H1 (cell line): ENCODE data around the gene SYT10. TPM values are rescaled to one million over a fixed set of nuclear protein-coding genes. Genes with fewer than 3 reads are reported as not detected.

Experiments used
- CTCF ChIA-PET: fragments of 300-600 bp; sonication (Branson Sonifier 250); formaldehyde crosslinking; loops from one replicate; lab custom pipeline; 2021; ENCODE audit not compliant: partially characterized antibody; lab: Charles Lee
- POLR2A ChIA-PET: fragments of 300-600 bp; sonication (Branson Sonifier 250); formaldehyde crosslinking; loops from one replicate; lab custom pipeline; 2021; ENCODE audit warnings: inconsistent platforms; ENCODE audit not compliant: partially characterized antibody; lab: Charles Lee
- DNase-seq, 2 experiments: peaks; one replicate each; pipeline versions ENCODE4 v3.0.0 to v3.0.0-alpha.2; 2010 to 2022; ENCODE audit warnings: low spot score in 2 of 2, low read depth in 1 of 2, mixed read lengths in 1 of 2
- FAIRE-seq: peaks from 2 replicates; lab custom pipeline; 2011; peaks lifted over from hg19 to GRCh38; lab: Jason Lieb, UNC
- H2AFZ ChIP-seq: 2 replicates; pipeline ENCODE4 v1.8.1; 2012; ENCODE audit warnings: low read length, inconsistent platforms
- H2AK5ac ChIP-seq: 2 replicates; pipeline ENCODE4 v1.6.1; 2013; ENCODE audit warnings: low read depth, low read length
- H2BK120ac ChIP-seq: replicated peaks from 2 replicates; pipeline ENCODE3; 2013; ENCODE audit warnings: low read depth, low read length, inconsistent platforms
- H2BK12ac ChIP-seq: 2 replicates; pipeline ENCODE4 v1.6.1; 2013; ENCODE audit warnings: low read depth, low read length
- H2BK15ac ChIP-seq: 2 replicates; pipeline ENCODE4 v1.6.1; 2013; ENCODE audit warnings: low read length
- H2BK20ac ChIP-seq: 2 replicates; pipeline ENCODE4 v1.6.1; 2013; ENCODE audit warnings: low read length
- H2BK5ac ChIP-seq: 2 replicates; pipeline ENCODE4 v1.6.1; 2013; ENCODE audit warnings: low read depth, low read length
- H3K14ac ChIP-seq: 2 replicates; pipeline ENCODE4 v1.6.1; 2013; ENCODE audit warnings: inconsistent platforms; ENCODE audit not compliant: insufficient read length
- H3K18ac ChIP-seq: 2 replicates; pipeline ENCODE4 v1.6.1; 2013; ENCODE audit warnings: low read length; ENCODE audit errors: extremely low read depth
- H3K23ac ChIP-seq: 2 replicates; pipeline ENCODE4 v1.6.1; 2013; ENCODE audit warnings: inconsistent platforms; ENCODE audit not compliant: insufficient read length
- H3K23me2 ChIP-seq: 2 replicates; pipeline ENCODE4 v1.6.1; 2013; ENCODE audit warnings: low read depth, low read length
- H3K27ac ChIP-seq: 2 replicates; pipeline ENCODE4 v1.6.1; 2011; ENCODE audit warnings: low read depth, low read length, inconsistent platforms
- H3K27me3 ChIP-seq, 4 experiments: replicated peaks in 1 of 4; 1 replicate in 1 of 4; 2 replicates in 3 of 4; pipeline versions ENCODE4 v1.6.1 to v1.8.1; 2011 to 2013; ENCODE audit warnings: low read length in 3 of 4, mild to moderate bottlenecking in 3 of 4, inconsistent platforms in 2 of 4, mixed read lengths in 2 of 4, moderate library complexity in 1 of 4; ENCODE audit not compliant: control insufficient read depth in 3 of 4, insufficient read depth in 3 of 4; ENCODE audit errors: extremely low read depth in 1 of 4
- H3K36me3 ChIP-seq, 4 experiments: 2 replicates each; pipeline versions ENCODE4 v1.6.1 to v1.8.1; 2011 to 2013; ENCODE audit warnings: mild to moderate bottlenecking in 4 of 4, low read length in 3 of 4, moderate library complexity in 2 of 4, control low read depth in 1 of 4, inconsistent platforms in 1 of 4; ENCODE audit not compliant: insufficient read depth in 4 of 4, control insufficient read depth in 2 of 4
- H3K4ac ChIP-seq: replicated peaks from 2 replicates; pipeline ENCODE3; 2013; ENCODE audit warnings: low read length, low read depth, mixed read lengths, inconsistent platforms; ENCODE audit not compliant: insufficient read length
- H3K4me1 ChIP-seq, 4 experiments: replicated peaks in 1 of 4; 1 replicate in 1 of 4; 2 replicates in 3 of 4; pipeline versions ENCODE4 v1.6.1 to v1.8.1; 2011 to 2013; ENCODE audit warnings: low read length in 3 of 4, inconsistent platforms in 2 of 4, mixed read lengths in 1 of 4; ENCODE audit not compliant: insufficient read depth in 4 of 4, control insufficient read depth in 3 of 4
- H3K4me2 ChIP-seq, 2 experiments: 2 replicates each; pipeline versions ENCODE4 v1.6.1 to v1.8.1; 2011 to 2013; ENCODE audit warnings: low read depth in 2 of 2, low read length in 2 of 2, control low read depth in 1 of 2, inconsistent platforms in 1 of 2, mild to moderate bottlenecking in 1 of 2; ENCODE audit not compliant: insufficient read depth in 1 of 2
- H3K4me3 ChIP-seq, 4 experiments: fragments of 200-600, 300-600 bp in 1 of 4; sonication (generic), shearing (Covaris generic), sonication (Bioruptor Twin) in 1 of 4; 2 replicates each; pipeline versions ENCODE4 v1.5.1 to v1.8.1; 2011 to 2016; ENCODE audit warnings: low read length in 4 of 4, low read depth in 3 of 4, control low read depth in 2 of 4, inconsistent platforms in 2 of 4, mild to moderate bottlenecking in 2 of 4, mixed read lengths in 1 of 4, moderate library complexity in 1 of 4; ENCODE audit not compliant: insufficient read depth in 2 of 4; ENCODE audit errors: extremely low read depth in 1 of 4
- H3K56ac ChIP-seq: replicated peaks from 2 replicates; pipeline ENCODE3; 2013; ENCODE audit warnings: low read depth, mild to moderate bottlenecking, mixed read lengths, low read length, inconsistent platforms; ENCODE audit not compliant: insufficient read length
- H3K79me1 ChIP-seq: 2 replicates; pipeline ENCODE4 v1.6.1; 2013; ENCODE audit warnings: low read depth, low read length, control low read depth
- H3K79me2 ChIP-seq, 2 experiments: 2 replicates each; pipeline versions ENCODE4 v1.6.1 to v1.8.1; 2012 to 2013; ENCODE audit warnings: low read length in 2 of 2, mild to moderate bottlenecking in 2 of 2, inconsistent platforms in 1 of 2; ENCODE audit not compliant: insufficient read depth in 2 of 2, control insufficient read depth in 1 of 2
- H3K9ac ChIP-seq, 4 experiments: replicated peaks in 1 of 4; 1 replicate in 1 of 4; 2 replicates in 3 of 4; pipeline versions ENCODE4 v1.6.1 to v1.8.1; 2011 to 2013; ENCODE audit warnings: low read depth in 3 of 4, low read length in 3 of 4, control low read depth in 2 of 4, mild to moderate bottlenecking in 2 of 4, moderate library complexity in 2 of 4, inconsistent platforms in 1 of 4; ENCODE audit errors: extremely low read depth in 1 of 4
- H3K9me3 ChIP-seq, 2 experiments: 2 replicates each; pipeline versions ENCODE4 v1.6.1 to v1.8.1; 2012 to 2013; ENCODE audit warnings: mild to moderate bottlenecking in 2 of 2, moderate library complexity in 2 of 2, control low read depth in 1 of 2, inconsistent platforms in 1 of 2, low read depth in 1 of 2, low read length in 1 of 2, mixed read lengths in 1 of 2; ENCODE audit not compliant: insufficient read depth in 2 of 2
- H4K20me1 ChIP-seq, 2 experiments: replicated peaks in 1 of 2; 2 replicates each; pipeline versions ENCODE3 to v1.8.1; 2011 to 2013; ENCODE audit warnings: inconsistent platforms in 2 of 2, low read length in 2 of 2, mild to moderate bottlenecking in 1 of 2; ENCODE audit not compliant: insufficient read depth in 2 of 2, control insufficient read depth in 1 of 2
- H4K5ac ChIP-seq: 2 replicates; pipeline ENCODE4 v1.6.1; 2013; ENCODE audit warnings: low read length, low read depth, mixed read lengths, inconsistent platforms; ENCODE audit not compliant: insufficient read length
- H4K8ac ChIP-seq: 2 replicates; pipeline ENCODE4 v1.8.0; 2013; ENCODE audit warnings: mild to moderate bottlenecking, moderate library complexity, low read length, inconsistent platforms; ENCODE audit not compliant: insufficient read depth; ENCODE audit errors: extremely low read depth
- H4K91ac ChIP-seq: replicated peaks from 2 replicates; pipeline ENCODE3; 2013; ENCODE audit warnings: low read length, mixed read lengths, inconsistent platforms; ENCODE audit not compliant: insufficient read length
- BCL11A ChIP-seq, 2 experiments: IDR thresholded peaks; one replicate each; pipeline ENCODE4 v1.6.1; 2011; ENCODE audit warnings: low read depth in 2 of 2, low read length in 2 of 2, mild to moderate bottlenecking in 2 of 2
- MAFK ChIP-seq: IDR thresholded peaks from 2 replicates; pipeline ENCODE4 v1.6.1; 2012; ENCODE audit warnings: low read depth, mild to moderate bottlenecking, improper control_type of control experiment, low read length
- POLR2AphosphoS5 ChIP-seq: IDR thresholded peaks from 2 replicates; pipeline ENCODE4 v1.6.1; 2011; ENCODE audit warnings: low read depth, low read length
- SRF ChIP-seq: IDR thresholded peaks from 2 replicates; pipeline ENCODE4 v1.6.1; 2011; ENCODE audit warnings: mild to moderate bottlenecking, low read depth, low read length, moderate library complexity
- TAF1 ChIP-seq: IDR thresholded peaks from 2 replicates; pipeline ENCODE4 v1.6.1; 2011; ENCODE audit warnings: mild to moderate bottlenecking, low read depth, low read length
- TBP ChIP-seq: IDR thresholded peaks from 2 replicates; pipeline ENCODE4 v1.6.1; 2011; ENCODE audit warnings: low read depth, low read length, improper control_type of control experiment
- WGBS, 2 experiments: shearing (Covaris generic) in 1 of 2; methylation state at CpG; one replicate each; pipeline versions ENCODE4 v1.1.6 to v1.1.7; 2013 to 2015; ENCODE audit warnings: low lambda C conversion rate in 2 of 2, mixed read lengths in 2 of 2, inconsistent platforms in 1 of 2, low coverage in 1 of 2, missing lambda C conversion rate in 1 of 2; ENCODE audit not compliant: insufficient replicate concordance in 2 of 2, insufficient coverage in 1 of 2, insufficient read length in 1 of 2; ENCODE audit errors: extremely low coverage in 1 of 2, missing lambda C conversion rate in 1 of 2; 5-methylcytosine and 5-hydroxymethylcytosine counted together
- polyA plus RNA-seq, 7 experiments: library from polyadenylated mRNA; depleted of rRNA in 3 of 7; stranded (reverse) in 5 of 7; unstranded in 2 of 7; fragments of >200 nt in 5 of 7; fragments of 200-250 nt in 2 of 7; gene quantifications; 1 replicate in 5 of 7; 2 replicates in 1 of 7; 4 replicates in 1 of 7; pipeline versions ENCODE4 v1.2.1 to v1.2.3, GENCODE V29; 2011 to 2013; ENCODE audit warnings: missing spikeins in 2 of 7, mixed read lengths in 2 of 7
- total RNA-seq: library from RNA; stranded (reverse); fragmentation: NEBNext Ultra II Directional; extraction: Animal tissue kit (Norgen Biotek cat#: 25700); gene quantifications from 2 replicates; pipeline ENCODE4 v1.2.1, GENCODE V29; 2021

SYT10 gene
- total and polyA plus RNA-seq, 2 of the 8 experiments (the other 6 are each of a cell fraction or from before 2014, with no cell fraction given), result 0.97 to 2.6 TPM

DNA sequence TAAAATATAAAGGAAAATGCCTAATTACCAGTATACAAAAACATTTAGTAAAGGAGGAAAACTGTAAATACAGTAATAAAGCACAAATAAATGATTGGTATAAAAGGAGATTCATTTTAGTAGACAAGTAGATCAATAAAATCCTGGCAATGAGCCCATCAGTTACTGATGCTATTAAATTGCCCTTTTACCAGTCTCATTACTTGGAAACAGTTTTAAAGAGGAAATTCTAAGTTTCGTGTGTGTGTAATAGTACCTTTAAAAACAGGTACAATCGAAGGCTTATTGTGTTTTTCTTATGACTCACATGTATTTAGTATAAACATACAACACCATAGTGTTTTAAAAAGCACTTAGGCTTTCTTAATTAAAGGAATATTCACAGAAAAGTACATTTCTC, 46.4 kb upstream of the SYT10 start:
- Histone ChIP-seq H3K9ac (no peak overlapping the region), H3K4me1 (no peaks in the 10 kb centered on the region), H3K27me3 (no peaks in the 10 kb centered on the region), H2BK15ac (no peak overlapping the region), H2BK5ac (no peak overlapping the region), H3K23me2 (no peaks in the 10 kb centered on the region), H2BK120ac (no peak overlapping the region), H3K4me2 (no peak overlapping the region), H3K79me2 (no peaks in the 10 kb centered on the region), H3K4me3 (no peak overlapping the region), H3K79me1 (no peaks in the 10 kb centered on the region), H3K27ac (no peak overlapping the region), H3K18ac (no peak overlapping the region), H3K9me3 (no peaks in the 10 kb centered on the region), H2BK20ac (no peak overlapping the region), H2BK12ac (no peak overlapping the region), H3K56ac (no peak overlapping the region), H4K8ac (no peak overlapping the region), H4K5ac (no peak overlapping the region), H4K20me1 (no peaks in the 10 kb centered on the region), H2AFZ (no peak overlapping the region), H2AK5ac (no peak overlapping the region), H3K36me3 (no peaks in the 10 kb centered on the region), H4K91ac (no peak overlapping the region), H3K23ac (no peak overlapping the region), H3K4ac (no peak overlapping the region), H3K14ac (no peak overlapping the region)
- POLR2A ChIA-PET, result no interaction called here
- FAIRE-seq (no peak), DNase-seq (no peak)
- 93% methylated on average over 2 of the region's 2 CpGs; no CpG with 5 or more reads in 1 of the 2 experiments for WGBS, 2 experiments
- CTCF ChIA-PET, result interaction anchor here (0.6 kb wide), 1 partner anchor 390 kb away, joined by 4 read pairs; no protein-coding TSS in a partner anchor
- no peak for TF ChIP-seq TAF1
- TF ChIP-seq BCL11A (IDR thresholded peaks at IDR 0.05; ENCODE audit: low read depth in 2 of 2, low read length in 2 of 2), result no peak
- TF ChIP-seq SRF, result no peak
- no peak for TF ChIP-seq POLR2AphosphoS5
- TF ChIP-seq MAFK, result no peak
- TF ChIP-seq TBP, result no peak
